ENCODE results near the gene FREY1.

The FREY1 gene

DNA sequence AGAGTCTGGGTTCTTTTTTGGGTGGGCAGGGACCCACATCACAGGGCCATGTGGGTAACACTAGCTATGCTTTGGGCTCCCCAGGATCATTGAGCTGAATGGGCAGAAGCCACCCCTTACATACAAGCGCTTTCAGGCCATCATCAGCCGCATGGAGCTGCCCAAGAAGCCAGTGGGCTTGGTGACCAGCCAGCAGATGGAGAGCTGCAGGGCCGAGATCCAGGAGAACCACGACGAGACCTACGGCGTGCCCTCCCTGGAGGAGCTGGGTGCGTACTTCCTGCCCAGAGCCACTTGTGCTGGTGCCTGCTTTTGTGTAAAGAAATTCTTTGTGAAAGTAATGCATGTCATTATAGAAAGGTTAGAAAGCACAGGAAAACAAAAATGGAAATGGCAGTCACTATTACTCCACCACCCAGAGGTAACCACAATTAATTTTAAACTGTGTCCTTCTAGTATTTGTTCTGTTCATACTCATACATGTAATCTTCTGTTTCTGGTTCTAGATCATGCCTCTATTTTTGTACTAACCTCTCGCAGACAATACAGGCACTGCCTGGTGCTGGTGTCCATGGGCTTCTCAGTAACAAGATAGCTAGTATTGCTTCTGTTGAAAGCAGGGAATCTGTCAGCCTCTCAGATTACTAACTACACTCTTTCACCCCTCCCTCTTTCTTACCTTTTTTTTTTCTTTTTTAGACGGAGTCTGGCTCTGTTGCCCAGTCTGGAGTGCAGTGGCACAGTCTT lies 46.1 kb downstream of the FREY1 start:
- no peak for DNase-seq

DNA sequence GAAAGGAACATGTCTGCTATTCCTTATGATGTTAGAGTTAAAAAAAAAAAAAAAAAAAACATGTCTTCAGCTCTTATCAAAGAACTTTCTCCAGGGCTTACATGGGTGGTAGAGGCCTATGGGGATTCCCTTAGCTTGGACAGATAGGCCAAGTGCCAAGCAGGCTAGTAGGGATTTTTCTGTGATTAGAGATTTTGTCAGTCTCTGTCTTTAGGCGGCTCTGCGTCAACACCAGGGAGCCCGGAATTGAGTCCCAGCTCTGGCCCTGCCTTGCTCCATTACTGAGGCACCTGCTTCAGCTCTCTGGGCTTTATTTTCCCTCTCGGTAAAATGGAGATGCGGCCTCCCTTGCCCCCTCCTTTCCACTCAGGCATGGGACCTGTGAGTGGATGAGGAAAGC lies 46.7 kb downstream of the FREY1 start:
- no peak for DNase-seq

- no peak for DNase-seq
Measured at GRCh38 chr11:45859661-45860140, 47.4 kb downstream of the FREY1 start.

DNA sequence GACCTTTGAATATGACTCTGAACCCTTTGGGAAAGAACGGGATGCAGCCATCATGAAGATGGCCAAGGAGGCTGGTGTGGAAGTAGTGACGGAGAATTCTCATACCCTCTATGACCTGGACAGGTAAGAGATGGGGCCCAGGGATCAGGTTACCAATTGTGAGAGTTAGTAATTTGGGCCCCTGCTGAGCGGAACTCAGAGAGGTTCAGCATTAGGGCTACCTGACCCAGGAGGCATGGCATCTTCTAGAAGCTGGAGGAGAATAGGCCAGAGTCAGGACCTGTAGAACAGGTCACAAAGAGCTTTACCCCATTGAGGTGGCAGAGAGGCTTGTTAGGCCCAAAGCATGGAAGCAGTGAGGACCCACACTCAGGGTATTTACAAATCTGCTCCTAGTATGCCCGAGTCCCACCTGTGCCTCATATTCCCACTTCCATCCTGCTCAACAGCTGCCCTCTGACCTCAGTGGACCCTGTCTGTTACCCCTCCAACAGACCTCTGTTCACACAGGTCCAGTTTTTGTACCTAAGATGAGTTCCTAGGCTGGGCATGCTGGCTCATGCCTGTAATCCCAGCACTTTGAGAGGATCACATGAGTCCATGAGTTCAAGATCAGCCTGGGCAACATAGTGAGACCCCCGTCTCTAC lies 48.2 kb downstream of the FREY1 start:
- DNase-seq: no peak

DNA sequence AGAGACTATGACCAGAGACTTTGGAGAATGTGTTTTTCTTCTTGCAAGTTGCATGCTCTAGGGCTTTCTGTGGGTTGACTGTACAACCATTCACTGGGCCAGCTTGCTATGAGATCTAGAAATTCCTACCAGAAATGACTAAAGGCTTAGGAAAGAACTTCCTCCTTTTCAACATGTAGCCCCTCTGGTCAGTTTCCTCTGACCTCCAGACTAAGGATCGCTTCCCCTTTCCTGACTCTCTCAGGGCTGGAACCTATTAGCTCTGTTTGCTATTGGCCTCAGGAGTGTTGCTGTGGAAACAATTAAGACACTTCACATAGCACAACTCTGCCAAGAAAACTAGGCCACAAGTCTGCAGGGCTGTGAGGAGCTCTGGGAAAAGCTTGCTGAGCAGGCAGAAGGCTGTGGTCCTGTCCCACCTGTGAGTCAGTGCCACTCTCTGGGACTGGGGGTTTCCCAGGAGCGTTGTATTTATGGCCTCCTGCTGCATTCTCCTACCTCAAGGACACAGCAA lies 49.1 kb downstream of the FREY1 start:
- DNase-seq: no peak

Measured in cerebellar nuclear complex (tissue), 1 donor.